Type B pancreatic cell (in vitro differentiated cells): ENCODE measurements around the gene H1-8. TPM values are rescaled to one million over a fixed set of nuclear protein-coding genes. Genes with fewer than 3 reads are reported as not detected.

Experiments
- DNase-seq: peaks from one replicate; pipeline ENCODE4 v3.0.0; 2021; ENCODE audit warnings: mixed read lengths; ENCODE audit not compliant: unreplicated experiment; ENCODE audit errors: extremely low spot score
- H3K27ac Mint-ChIP-seq: 2 replicates; pipeline ENCODE4 v1.8.0; 2021; ENCODE audit warnings: mild to moderate bottlenecking, mixed read lengths
- H3K27me3 Mint-ChIP-seq: 2 replicates; pipeline ENCODE4 v1.8.0; 2021; ENCODE audit warnings: mixed read lengths
- H3K36me3 Mint-ChIP-seq: 2 replicates; pipeline ENCODE4 v1.8.0; 2021; ENCODE audit warnings: mixed read lengths
- H3K4me1 Mint-ChIP-seq: one replicate; pipeline ENCODE4 v1.8.0; 2021; ENCODE audit warnings: mixed read lengths; ENCODE audit not compliant: unreplicated experiment
- H3K4me3 Mint-ChIP-seq: 2 replicates; pipeline ENCODE4 v1.8.0; 2021; ENCODE audit warnings: mild to moderate bottlenecking, mixed read lengths
- H3K9me3 Mint-ChIP-seq: 2 replicates; pipeline ENCODE4 v1.8.0; 2021; ENCODE audit warnings: mixed read lengths
- CTCF ChIP-seq: fragments of 200-600 bp; sonication (generic); conservative IDR thresholded peaks from 2 replicates; pipeline ENCODE4 v1.5.0; 2021; ENCODE audit warnings: antibody characterized with exemption, mild to moderate bottlenecking
- total RNA-seq: library from RNA; stranded (reverse); gene quantifications from 2 replicates; pipeline ENCODE4 v1.2.1, GENCODE V29; 2021; ENCODE audit warnings: low replicate concordance

Gene H1-8
- total RNA-seq, 1 donor from 2014 or later: not detected

GRCh38 chr3:129518581-129518980 lies 24.4 kb upstream of the H1-8 start:
- no peaks in the 10 kb centered on the region for H3K9me3 Mint-ChIP-seq
- H3K36me3 Mint-ChIP-seq: peaks cover 3% of the 10 kb centered on the region
- no peaks in the 10 kb centered on the region for H3K27me3 Mint-ChIP-seq
- no peak for TF ChIP-seq CTCF
- DNase-seq: no peak
- peaks cover 14% of the 10 kb centered on the region for H3K4me1 Mint-ChIP-seq
- H3K4me3 Mint-ChIP-seq: no peak overlapping the region
- no peak overlapping the region for H3K27ac Mint-ChIP-seq

GRCh38 chr3:129519449-129519848 lies 23.5 kb upstream of the H1-8 start:
- no peak for DNase-seq
- no peaks in the 10 kb centered on the region for H3K27me3 Mint-ChIP-seq
- H3K9me3 Mint-ChIP-seq: no peaks in the 10 kb centered on the region
- peaks cover 3% of the 10 kb centered on the region for H3K36me3 Mint-ChIP-seq
- no peak for TF ChIP-seq CTCF
- peaks cover 14% of the 10 kb centered on the region for H3K4me1 Mint-ChIP-seq
- no peak overlapping the region for H3K27ac Mint-ChIP-seq
- no peak overlapping the region for H3K4me3 Mint-ChIP-seq

GRCh38 chr3:129519896-129520715 lies 22.9 kb upstream of the H1-8 start:
- H3K9me3 Mint-ChIP-seq: no peaks in the 10 kb centered on the region
- H3K36me3 Mint-ChIP-seq: peaks cover 3% of the 10 kb centered on the region
- TF ChIP-seq CTCF: no peak
- peaks cover 14% of the 10 kb centered on the region for H3K4me1 Mint-ChIP-seq
- H3K4me3 Mint-ChIP-seq: no peak overlapping the region
- no peaks in the 10 kb centered on the region for H3K27me3 Mint-ChIP-seq
- H3K27ac Mint-ChIP-seq: no peak overlapping the region
- DNase-seq: no peak

- no peak for TF ChIP-seq CTCF
- H3K4me1 Mint-ChIP-seq: peaks cover 14% of the 10 kb centered on the region
- H3K36me3 Mint-ChIP-seq: peaks cover 3% of the 10 kb centered on the region
- no peaks in the 10 kb centered on the region for H3K27me3 Mint-ChIP-seq
- no peak for DNase-seq
- H3K27ac Mint-ChIP-seq: no peak overlapping the region
- H3K9me3 Mint-ChIP-seq: no peaks in the 10 kb centered on the region
- H3K4me3 Mint-ChIP-seq: no peak overlapping the region
Observed at GRCh38 chr3:129520960-129521359, 22.0 kb upstream of the H1-8 start.

GRCh38 chr3:129521611-129522010 lies 21.4 kb upstream of the H1-8 start:
- H3K4me3 Mint-ChIP-seq: no peak overlapping the region
- peaks cover 3% of the 10 kb centered on the region for H3K36me3 Mint-ChIP-seq
- H3K9me3 Mint-ChIP-seq: no peaks in the 10 kb centered on the region
- H3K27ac Mint-ChIP-seq: no peak overlapping the region
- peaks cover 18% of the 10 kb centered on the region for H3K4me1 Mint-ChIP-seq
- no peak for DNase-seq
- TF ChIP-seq CTCF: no peak
- H3K27me3 Mint-ChIP-seq: no peaks in the 10 kb centered on the region
